ENCODE results near the gene KANSL1.
"Not testable (repeated sequence)": the region's sequence is repeated elsewhere in the genome, so short reads cannot be mapped to it uniquely, and the experiment has no call there.

The KANSL1 gene

GRCh38 chr17:46027048-46027975 is 165.9 kb downstream of the KANSL1 start:
- in situ Hi-C loops (cut with MboI; ENCODE audit: low sequenced_read_pairs): no loop called here

GRCh38 chr17:46026166-46027047 is 166.8 kb downstream of the KANSL1 start:
- in situ Hi-C loops (cut with MboI; ENCODE audit: low sequenced_read_pairs): no loop called here

GRCh38 chr17:46025510-46026165 is 167.6 kb downstream of the KANSL1 start:
- in situ Hi-C loops (cut with MboI; ENCODE audit: low sequenced_read_pairs): no loop called here

DNA sequence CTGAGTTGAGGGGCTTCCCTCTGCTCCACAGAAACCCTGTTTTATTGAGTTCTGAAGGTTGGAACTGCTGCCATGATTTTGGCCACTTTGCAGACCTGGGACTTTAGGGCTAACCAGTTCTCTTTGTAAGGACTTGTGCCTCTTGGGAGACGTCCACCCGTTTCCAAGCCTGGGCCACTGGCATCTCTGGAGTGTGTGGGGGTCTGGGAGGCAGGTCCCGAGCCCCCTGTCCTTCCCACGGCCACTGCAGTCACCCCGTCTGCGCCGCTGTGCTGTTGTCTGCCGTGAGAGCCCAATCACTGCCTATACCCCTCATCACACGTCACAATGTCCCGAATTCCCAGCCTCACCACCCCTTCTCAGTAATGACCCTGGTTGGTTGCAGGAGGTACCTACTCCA is 168.2 kb downstream of the KANSL1 start:
- in situ Hi-C loops (cut with MboI; ENCODE audit: low sequenced_read_pairs): no loop called here

GRCh38 chr17:46024590-46024989 is 168.6 kb downstream of the KANSL1 start:
- in situ Hi-C loops (cut with MboI; ENCODE audit: low sequenced_read_pairs): no loop called here

DNA sequence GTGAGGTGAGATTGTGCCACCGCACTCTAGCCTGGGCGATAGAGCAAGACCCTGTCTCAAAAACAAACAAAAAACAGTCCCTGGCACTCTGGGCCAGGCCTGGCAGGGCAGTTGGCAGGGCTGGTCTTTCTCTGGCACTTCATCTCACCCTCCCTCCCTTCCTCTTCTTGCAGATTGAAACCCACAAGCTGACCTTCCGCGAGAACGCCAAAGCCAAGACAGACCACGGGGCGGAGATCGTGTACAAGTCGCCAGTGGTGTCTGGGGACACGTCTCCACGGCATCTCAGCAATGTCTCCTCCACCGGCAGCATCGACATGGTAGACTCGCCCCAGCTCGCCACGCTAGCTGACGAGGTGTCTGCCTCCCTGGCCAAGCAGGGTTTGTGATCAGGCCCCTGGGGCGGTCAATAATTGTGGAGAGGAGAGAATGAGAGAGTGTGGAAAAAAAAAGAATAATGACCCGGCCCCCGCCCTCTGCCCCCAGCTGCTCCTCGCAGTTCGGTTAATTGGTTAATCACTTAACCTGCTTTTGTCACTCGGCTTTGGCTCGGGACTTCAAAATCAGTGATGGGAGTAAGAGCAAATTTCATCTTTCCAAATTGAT is 169.3 kb downstream of the KANSL1 start:
- in situ Hi-C loops (cut with MboI; ENCODE audit: low sequenced_read_pairs): no loop called here

GRCh38 chr17:46023366-46023765 is 169.9 kb downstream of the KANSL1 start:
- in situ Hi-C loops (cut with MboI; ENCODE audit: low sequenced_read_pairs): not testable (repeated sequence)

GRCh38 chr17:46020998-46021397 is 172.2 kb downstream of the KANSL1 start:
- in situ Hi-C loops (cut with MboI; ENCODE audit: low sequenced_read_pairs): no loop called here

DNA sequence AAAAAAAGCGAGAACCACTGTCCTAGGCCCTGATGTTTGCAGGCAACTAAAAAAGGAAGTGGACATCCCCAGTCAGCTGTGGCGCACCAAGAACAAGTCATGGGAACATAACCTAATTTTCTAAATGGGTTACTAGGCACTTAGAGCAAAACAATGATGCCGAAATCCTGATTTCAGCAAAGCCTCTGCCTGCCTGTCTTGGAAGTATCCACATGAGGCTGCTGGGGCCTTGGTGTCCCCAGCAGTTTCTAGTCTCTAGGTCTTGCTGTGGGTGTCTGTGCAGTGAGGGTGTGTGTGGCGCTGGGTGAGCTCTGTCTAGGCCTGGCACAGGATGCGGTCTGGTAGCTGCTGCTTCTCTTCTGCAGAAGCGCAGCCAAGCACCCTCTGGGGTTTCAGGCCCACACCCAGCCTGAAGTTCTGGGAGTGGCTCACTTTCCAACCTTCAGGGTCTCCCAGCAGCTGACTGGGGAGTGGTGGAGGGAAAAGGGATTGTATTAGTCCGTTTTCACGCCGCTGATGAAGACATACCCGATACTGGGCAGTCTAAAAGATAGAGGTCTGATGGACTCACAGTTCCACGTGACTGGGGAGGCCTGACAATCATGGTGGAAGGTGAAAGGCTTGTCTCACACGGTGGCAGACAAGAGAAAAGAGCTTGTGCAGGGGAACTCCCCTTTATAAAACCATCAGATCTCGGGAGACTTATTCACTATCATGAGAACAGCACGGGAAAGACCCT is 173.0 kb downstream of the KANSL1 start:
- in situ Hi-C loops (cut with MboI; ENCODE audit: low sequenced_read_pairs): no loop called here

DNA sequence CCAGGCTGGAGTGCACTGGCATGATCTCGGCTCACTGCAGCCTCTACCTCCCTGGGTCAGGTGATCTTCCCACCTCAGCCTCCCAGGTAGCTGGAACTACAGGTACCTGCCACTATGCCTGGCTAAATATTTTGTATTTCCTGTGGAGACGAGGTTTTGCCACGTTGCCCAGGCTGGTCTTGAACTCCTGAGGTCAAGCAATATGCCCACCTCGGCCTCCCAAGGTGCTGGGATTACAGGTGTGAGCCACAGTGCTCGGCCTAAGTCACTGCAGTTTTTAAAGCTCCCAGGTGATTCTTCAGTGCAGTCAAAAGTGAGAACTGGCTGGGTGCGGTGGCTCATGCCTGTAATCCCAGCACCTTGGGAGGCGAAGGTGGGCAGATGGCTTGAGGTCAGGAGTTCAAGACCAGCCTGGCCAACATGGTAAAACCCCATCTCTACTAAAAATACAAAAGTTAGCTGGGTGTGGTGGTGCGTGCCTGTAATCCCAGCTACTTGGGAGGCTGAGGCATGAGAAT is 173.8 kb downstream of the KANSL1 start:
- in situ Hi-C loops (cut with MboI; ENCODE audit: low sequenced_read_pairs): not testable (repeated sequence)

DNA sequence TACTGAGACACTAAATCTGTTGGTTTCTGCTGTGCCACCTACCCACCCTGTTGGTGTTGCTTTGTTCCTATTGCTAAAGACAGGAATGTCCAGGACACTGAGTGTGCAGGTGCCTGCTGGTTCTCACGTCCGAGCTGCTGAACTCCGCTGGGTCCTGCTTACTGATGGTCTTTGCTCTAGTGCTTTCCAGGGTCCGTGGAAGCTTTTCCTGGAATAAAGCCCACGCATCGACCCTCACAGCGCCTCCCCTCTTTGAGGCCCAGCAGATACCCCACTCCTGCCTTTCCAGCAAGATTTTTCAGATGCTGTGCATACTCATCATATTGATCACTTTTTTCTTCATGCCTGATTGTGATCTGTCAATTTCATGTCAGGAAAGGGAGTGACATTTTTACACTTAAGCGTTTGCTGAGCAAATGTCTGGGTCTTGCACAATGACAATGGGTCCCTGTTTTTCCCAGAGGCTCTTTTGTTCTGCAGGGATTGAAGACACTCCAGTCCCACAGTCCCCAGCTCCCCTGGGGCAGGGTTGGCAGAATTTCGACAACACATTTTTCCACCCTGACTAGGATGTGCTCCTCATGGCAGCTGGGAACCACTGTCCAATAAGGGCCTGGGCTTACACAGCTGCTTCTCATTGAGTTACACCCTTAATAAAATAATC is 179.6 kb downstream of the KANSL1 start:
- in situ Hi-C loops (cut with MboI; ENCODE audit: low sequenced_read_pairs): no loop called here

DNA sequence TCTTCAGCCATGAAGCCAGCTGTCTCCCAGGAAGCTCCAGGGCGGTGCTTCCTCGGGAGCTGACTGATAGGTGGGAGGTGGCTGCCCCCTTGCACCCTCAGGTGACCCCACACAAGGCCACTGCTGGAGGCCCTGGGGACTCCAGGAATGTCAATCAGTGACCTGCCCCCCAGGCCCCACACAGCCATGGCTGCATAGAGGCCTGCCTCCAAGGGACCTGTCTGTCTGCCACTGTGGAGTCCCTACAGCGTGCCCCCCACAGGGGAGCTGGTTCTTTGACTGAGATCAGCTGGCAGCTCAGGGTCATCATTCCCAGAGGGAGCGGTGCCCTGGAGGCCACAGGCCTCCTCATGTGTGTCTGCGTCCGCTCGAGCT is 180.1 kb downstream of the KANSL1 start:
- in situ Hi-C loops (cut with MboI; ENCODE audit: low sequenced_read_pairs): no loop called here

DNA sequence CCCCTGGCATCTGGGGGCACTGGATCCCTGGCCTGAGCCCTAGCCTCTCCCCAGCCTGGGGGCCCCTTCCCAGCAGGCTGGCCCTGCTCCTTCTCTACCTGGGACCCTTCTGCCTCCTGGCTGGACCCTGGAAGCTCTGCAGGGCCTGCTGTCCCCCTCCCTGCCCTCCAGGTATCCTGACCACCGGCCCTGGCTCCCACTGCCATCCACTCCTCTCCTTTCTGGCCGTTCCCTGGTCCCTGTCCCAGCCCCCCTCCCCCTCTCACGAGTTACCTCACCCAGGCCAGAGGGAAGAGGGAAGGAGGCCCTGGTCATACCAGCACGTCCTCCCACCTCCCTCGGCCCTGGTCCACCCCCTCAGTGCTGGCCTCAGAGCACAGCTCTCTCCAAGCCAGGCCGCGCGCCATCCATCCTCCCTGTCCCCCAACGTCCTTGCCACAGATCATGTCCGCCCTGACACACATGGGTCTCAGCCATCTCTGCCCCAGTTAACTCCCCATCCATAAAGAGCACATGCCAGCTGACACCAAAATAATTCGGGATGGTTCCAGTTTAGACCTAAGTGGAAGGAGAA is 180.6 kb downstream of the KANSL1 start:
- in situ Hi-C loops (cut with MboI; ENCODE audit: low sequenced_read_pairs): no loop called here

- in situ Hi-C loops (cut with MboI; ENCODE audit: low sequenced_read_pairs): no loop called here
These were observed 181.3 kb downstream of the KANSL1 start for GRCh38 chr17:46011711-46012505.

GRCh38 chr17:46010597-46011186 is 182.5 kb downstream of the KANSL1 start:
- in situ Hi-C loops (cut with MboI; ENCODE audit: low sequenced_read_pairs): no loop called here

DNA sequence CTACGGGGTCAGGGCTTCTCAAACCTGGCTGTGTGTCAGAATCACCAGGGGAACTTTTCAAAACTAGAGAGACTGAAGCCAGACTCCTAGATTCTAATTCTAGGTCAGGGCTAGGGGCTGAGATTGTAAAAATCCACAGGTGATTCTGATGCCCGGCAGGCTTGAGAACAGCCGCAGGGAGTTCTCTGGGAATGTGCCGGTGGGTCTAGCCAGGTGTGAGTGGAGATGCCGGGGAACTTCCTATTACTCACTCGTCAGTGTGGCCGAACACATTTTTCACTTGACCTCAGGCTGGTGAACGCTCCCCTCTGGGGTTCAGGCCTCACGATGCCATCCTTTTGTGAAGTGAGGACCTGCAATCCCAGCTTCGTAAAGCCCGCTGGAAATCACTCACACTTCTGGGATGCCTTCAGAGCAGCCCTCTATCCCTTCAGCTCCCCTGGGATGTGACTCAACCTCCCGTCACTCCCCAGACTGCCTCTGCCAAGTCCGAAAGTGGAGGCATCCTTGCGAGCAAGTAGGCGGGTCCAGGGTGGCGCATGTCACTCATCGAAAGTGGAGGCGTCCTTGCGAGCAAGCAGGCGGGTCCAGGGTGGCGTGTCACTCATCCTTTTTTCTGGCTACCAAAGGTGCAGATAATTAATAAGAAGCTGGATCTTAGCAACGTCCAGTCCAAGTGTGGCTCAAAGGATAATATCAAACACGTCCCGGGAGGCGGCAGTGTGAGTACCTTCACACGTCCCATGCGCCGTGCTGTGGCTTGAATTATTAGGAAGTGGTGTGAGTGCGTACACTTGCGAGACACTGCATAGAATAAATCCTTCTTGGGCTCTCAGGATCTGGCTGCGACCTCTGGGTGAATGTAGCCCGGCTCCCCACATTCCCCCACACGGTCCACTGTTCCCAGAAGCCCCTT is 183.3 kb downstream of the KANSL1 start:
- in situ Hi-C loops (cut with MboI; ENCODE audit: low sequenced_read_pairs): no loop called here

DNA sequence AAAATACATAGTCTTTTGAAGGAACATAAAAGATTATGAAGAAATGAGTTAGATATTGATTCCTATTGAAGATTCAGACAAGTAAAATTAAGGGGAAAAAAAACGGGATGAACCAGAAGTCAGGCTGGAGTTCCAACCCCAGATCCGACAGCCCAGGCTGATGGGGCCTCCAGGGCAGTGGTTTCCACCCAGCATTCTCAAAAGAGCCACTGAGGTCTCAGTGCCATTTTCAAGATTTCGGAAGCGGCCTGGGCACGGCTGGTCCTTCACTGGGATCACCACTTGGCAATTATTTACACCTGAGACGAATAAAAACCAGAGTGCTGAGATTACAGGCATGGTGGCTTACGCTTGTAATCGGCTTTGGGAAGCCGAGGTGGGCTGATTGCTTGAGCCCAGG is 184.6 kb downstream of the KANSL1 start:
- in situ Hi-C loops (cut with MboI; ENCODE audit: low sequenced_read_pairs): no loop called here

Measured in HL-60/S4 (cell line).